GM21360 (cell line): ENCODE results near the gene MCCC2.
"Not testable (repeated sequence)": the region's sequence is repeated elsewhere in the genome, so short reads cannot be mapped to it uniquely, and the experiment has no call there.

Experiments
- ATAC-seq: cut with Tn5 transposase; IDR thresholded peaks from one replicate; pipeline ENCODE4 v1.9.1; 2021; ENCODE audit warnings: mild to moderate bottlenecking, moderate library complexity; ENCODE audit not compliant: unreplicated experiment

The MCCC2 gene

GRCh38 chr5:71596169-71596568 is 9.0 kb downstream of the MCCC2 start:
- ATAC-seq: no peak

- ATAC-seq: no peak
Measured at GRCh38 chr5:71597001-71597400, 9.9 kb downstream of the MCCC2 start.

- ATAC-seq: no peak
Measured at GRCh38 chr5:71600783-71601182, 13.6 kb downstream of the MCCC2 start.

- ATAC-seq: no peak
Measured at GRCh38 chr5:71601222-71602026, 14.3 kb downstream of the MCCC2 start.

- ATAC-seq: not testable (repeated sequence)
Measured at GRCh38 chr5:71609916-71610315, 22.8 kb downstream of the MCCC2 start.

GRCh38 chr5:71615809-71616208 is 28.7 kb downstream of the MCCC2 start:
- ATAC-seq: no peak

- ATAC-seq: no peak
Measured at GRCh38 chr5:71620630-71621029, 33.5 kb downstream of the MCCC2 start.

GRCh38 chr5:71621268-71621667 is 34.1 kb downstream of the MCCC2 start:
- no peak for ATAC-seq

GRCh38 chr5:71621741-71622140 is 34.6 kb downstream of the MCCC2 start:
- no peak for ATAC-seq

- no peak for ATAC-seq
Measured at GRCh38 chr5:71623221-71623794, 36.2 kb downstream of the MCCC2 start.

- no peak for ATAC-seq
Measured at GRCh38 chr5:71629950-71630349, 42.8 kb downstream of the MCCC2 start.

GRCh38 chr5:71631070-71631469 is 43.9 kb downstream of the MCCC2 start:
- ATAC-seq: no peak

GRCh38 chr5:71632168-71632567 is 45.0 kb downstream of the MCCC2 start:
- no peak for ATAC-seq

- no peak for ATAC-seq
Measured at GRCh38 chr5:71633255-71634155, 46.4 kb downstream of the MCCC2 start.

GRCh38 chr5:71637133-71637532 is 50.0 kb downstream of the MCCC2 start:
- no peak for ATAC-seq

- no peak for ATAC-seq
Measured at GRCh38 chr5:71640408-71640807, 53.3 kb downstream of the MCCC2 start.

GRCh38 chr5:71645030-71645429 is 57.9 kb downstream of the MCCC2 start:
- ATAC-seq: no peak

GRCh38 chr5:71650940-71651339 is 63.8 kb downstream of the MCCC2 start:
- ATAC-seq: not testable (repeated sequence)

- no peak for ATAC-seq
Measured at GRCh38 chr5:71651579-71651978, 64.4 kb downstream of the MCCC2 start.

GRCh38 chr5:71652349-71652748 is 65.2 kb downstream of the MCCC2 start:
- ATAC-seq: no peak

- ATAC-seq: no peak
Measured at GRCh38 chr5:71652803-71653543, 65.8 kb downstream of the MCCC2 start.
